Suprapubic skin (tissue), 4 donors: ENCODE data around the gene CIBAR2. TPM values are rescaled to one million over a fixed set of nuclear protein-coding genes. Genes with fewer than 3 reads are reported as not detected.
"Not testable (repeated sequence)": the region's sequence is repeated elsewhere in the genome, so short reads cannot be mapped to it uniquely, and the experiment has no call there.

Source experiments
- DNase-seq, 2 donors: peaks; one replicate each; pipeline ENCODE4 v3.0.0-alpha.2; 2019; ENCODE audit warnings: low spot score in 2 of 2
- H3K27ac ChIP-seq: fragments of 200-600 bp; sonication (generic); one replicate; pipeline ENCODE4 v1.5.1; 2019
- H3K27me3 ChIP-seq: fragments of 200-600 bp; sonication (generic); one replicate; pipeline ENCODE4 v1.5.1; 2019
- H3K36me3 ChIP-seq: fragments of 200-600 bp; sonication (generic); one replicate; pipeline ENCODE4 v1.5.1; 2019
- H3K4me1 ChIP-seq: fragments of 200-600 bp; sonication (generic); one replicate; pipeline ENCODE4 v1.5.1; 2019
- H3K4me3 ChIP-seq: fragments of 200-600 bp; sonication (generic); one replicate; pipeline ENCODE4 v1.5.1; 2019; ENCODE audit warnings: mild to moderate bottlenecking
- H3K9me3 ChIP-seq: fragments of 200-600 bp; sonication (generic); one replicate; pipeline ENCODE4 v1.5.1; 2019
- CTCF ChIP-seq, 2 donors: fragments of 200-600 bp in 1 of 2; fragments of 450-650 bp in 1 of 2; sonication (generic) in 1 of 2; IDR thresholded peaks; one replicate each; pipeline ENCODE4 v1.5.1; 2016 to 2019; ENCODE audit warnings: antibody characterized with exemption in 2 of 2, mild to moderate bottlenecking in 1 of 2, moderate library complexity in 1 of 2
- EP300 ChIP-seq: sonication (generic); formaldehyde crosslinking; IDR thresholded peaks from one replicate; pipeline ENCODE4 v1.6.1; 2017; ENCODE audit warnings: antibody characterized with exemption
- POLR2A ChIP-seq, 2 donors: fragments of 450-650 bp; IDR thresholded peaks; one replicate each; pipeline ENCODE4 v1.6.1; 2017; ENCODE audit warnings: antibody characterized with exemption in 2 of 2, mild to moderate bottlenecking in 2 of 2, moderate library complexity in 2 of 2
- POLR2AphosphoS5 ChIP-seq, 3 donors: sonication (generic); formaldehyde crosslinking; IDR thresholded peaks; one replicate each; pipeline ENCODE4 v1.6.1; 2017; ENCODE audit warnings: antibody characterized with exemption in 3 of 3
- WGBS: methylation state at CpG from one replicate; pipeline ENCODE4 v1.1.5; 2018; 5-methylcytosine and 5-hydroxymethylcytosine counted together
- total RNA-seq, 4 donors: library from RNA; depleted of rRNA; stranded (reverse); fragments of >200 nt; gene quantifications; one replicate each; pipeline ENCODE4 v1.1.0, GENCODE V29; 2016

Gene CIBAR2
- total RNA-seq, 4 donors from 2014 or later, result not detected

DNA sequence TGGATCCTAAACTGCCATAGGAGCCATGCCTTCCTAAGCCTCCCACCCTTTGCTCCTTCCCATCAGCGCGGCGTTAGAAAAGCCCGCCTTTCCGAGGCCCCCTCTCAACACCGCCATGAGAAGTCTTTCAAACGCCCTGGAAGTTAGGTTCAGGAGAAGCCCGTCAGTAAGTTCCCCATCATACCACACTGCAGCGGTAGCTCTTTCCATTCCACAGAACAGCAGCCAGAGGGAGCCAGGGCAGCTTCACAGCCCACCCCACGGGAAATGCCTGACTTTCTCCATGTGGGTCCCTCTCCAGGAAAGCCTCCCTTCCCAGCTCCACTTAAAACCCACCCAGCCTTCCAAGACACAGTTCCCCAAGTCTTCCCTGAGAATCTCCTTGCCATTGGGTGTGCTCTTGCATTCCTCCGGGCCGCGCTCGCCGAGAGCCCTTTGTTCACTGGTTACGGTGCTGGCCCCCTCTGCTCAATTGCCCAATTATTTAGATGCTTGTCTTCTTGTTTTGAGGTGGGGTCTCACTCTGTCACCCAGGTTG lies 56.0 kb downstream of the CIBAR2 start:
- no peak for DNase-seq
- WGBS, result 82% methylated on average over 14 of the region's 16 CpGs
- Histone ChIP-seq H3K4me3 (peak overlapping the region; percentile 21), H3K27me3 (no peaks in the 10 kb centered on the region), H3K9me3 (no peaks in the 10 kb centered on the region), H3K4me1 (peaks cover 20% of the 10 kb centered on the region), H3K36me3 (no peaks in the 10 kb centered on the region), H3K27ac (peak overlapping the region; percentile 73)
- TF ChIP-seq POLR2A (IDR thresholded peaks at IDR 0.05), result no peak

- H3K4me3 ChIP-seq, result peak overlapping the region; percentile 21
- WGBS, result 44% methylated on average over 14 of the region's 14 CpGs
- H3K9me3 ChIP-seq, result no peaks in the 10 kb centered on the region
- H3K27me3 ChIP-seq, result no peaks in the 10 kb centered on the region
- peaks cover 27% of the 10 kb centered on the region for H3K4me1 ChIP-seq
- H3K36me3 ChIP-seq, result no peaks in the 10 kb centered on the region
- no peak for DNase-seq
- peak overlapping the region; percentile 73 for H3K27ac ChIP-seq
- TF ChIP-seq EP300 (no peak), POLR2A (IDR thresholded peaks at IDR 0.05) (no peak), POLR2AphosphoS5 (IDR thresholded peaks at IDR 0.05) (no peak), CTCF (IDR thresholded peaks at IDR 0.05) (no peak)
These were observed 56.6 kb downstream of the CIBAR2 start for GRCh38 chr16:85055493-85056210.

DNA sequence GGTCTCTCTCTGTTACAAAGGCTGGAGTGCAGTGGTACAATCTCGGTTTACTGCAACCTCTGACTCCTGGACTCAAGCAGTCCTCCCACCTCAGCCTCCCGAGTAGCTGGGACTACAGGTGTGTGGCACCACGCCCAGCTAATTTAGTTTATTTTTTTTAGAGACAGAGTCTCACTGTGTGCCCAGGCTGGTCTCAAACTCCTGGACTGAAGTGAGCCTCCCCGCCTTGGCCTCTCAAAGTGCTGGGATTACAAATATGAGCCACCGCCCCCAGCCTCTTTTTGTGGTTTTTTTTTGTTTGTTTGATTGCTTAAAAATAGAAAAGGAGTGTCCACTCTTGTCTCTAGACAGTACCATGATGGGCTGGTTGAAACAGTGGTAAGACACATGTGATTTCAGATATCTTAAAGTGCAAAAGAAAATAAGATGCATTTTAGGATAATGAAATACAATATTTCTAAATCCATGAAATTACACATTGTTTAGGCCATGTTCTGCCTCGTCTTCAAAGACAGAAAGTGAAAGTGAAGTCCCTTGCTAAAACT lies 57.3 kb downstream of the CIBAR2 start:
- WGBS, result 65% methylated on average over 6 of the region's 6 CpGs
- TF ChIP-seq CTCF (IDR thresholded peaks at IDR 0.05) (no peak), POLR2AphosphoS5 (IDR thresholded peaks at IDR 0.05) (no peak), EP300 (no peak), POLR2A (IDR thresholded peaks at IDR 0.05) (no peak)
- H3K27ac ChIP-seq, result peak overlapping the region; percentile 73
- no peaks in the 10 kb centered on the region for H3K9me3 ChIP-seq
- no peaks in the 10 kb centered on the region for H3K36me3 ChIP-seq
- H3K4me3 ChIP-seq, result peak overlapping the region; percentile 21
- no peaks in the 10 kb centered on the region for H3K27me3 ChIP-seq
- DNase-seq, result no peak
- H3K4me1 ChIP-seq, result peaks cover 29% of the 10 kb centered on the region

DNA sequence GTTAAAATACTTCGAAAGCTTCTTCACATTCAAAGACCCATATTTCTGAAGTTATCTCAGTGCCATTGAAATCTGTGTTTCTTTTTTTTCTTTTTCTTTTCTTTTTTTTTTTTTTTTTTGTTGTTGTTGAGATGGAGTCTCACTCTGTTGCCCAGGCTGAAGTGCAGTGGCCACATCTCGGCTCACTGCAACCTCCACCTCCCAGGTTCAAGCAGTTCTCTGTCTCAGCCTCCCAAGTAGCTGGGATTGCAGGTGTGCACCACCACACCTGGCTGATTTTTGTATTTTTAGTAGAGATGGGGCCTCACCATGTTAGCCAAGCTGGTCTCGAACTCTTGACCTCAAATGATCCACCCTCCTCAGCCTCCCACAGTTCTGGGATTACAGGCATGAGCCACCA lies 58.0 kb downstream of the CIBAR2 start:
- Histone ChIP-seq H3K27ac (peak overlapping the region; percentile 73), H3K4me1 (peaks cover 29% of the 10 kb centered on the region)
- not testable (repeated sequence) for DNase-seq, H3K9me3 ChIP-seq, H3K36me3 ChIP-seq, H3K27me3 ChIP-seq, H3K4me3 ChIP-seq
- over 99% methylated on average over 3 of the region's 3 CpGs for WGBS

DNA sequence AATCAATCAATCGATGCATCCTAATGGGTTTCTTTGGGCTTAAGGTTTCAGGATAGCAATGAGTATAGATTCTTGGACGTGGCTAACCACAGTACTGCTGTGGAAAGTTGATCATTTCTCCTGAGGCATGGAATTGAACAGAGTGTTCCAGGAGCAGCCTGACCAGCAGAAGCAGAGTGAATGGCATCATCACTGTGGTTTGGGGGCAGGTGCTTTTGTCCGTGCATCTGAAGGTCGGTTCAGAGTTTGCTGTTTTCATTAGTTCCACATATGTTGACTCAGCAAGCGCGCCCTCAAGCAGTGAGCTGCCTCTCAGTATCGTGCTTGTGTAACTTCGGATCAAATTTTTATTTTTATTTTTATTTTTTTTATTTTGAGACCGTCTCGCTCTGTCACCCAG lies 59.7 kb downstream of the CIBAR2 start:
- H3K27me3 ChIP-seq, result no peaks in the 10 kb centered on the region
- no peak for DNase-seq
- H3K4me1 ChIP-seq, result peaks cover 29% of the 10 kb centered on the region
- H3K9me3 ChIP-seq, result no peaks in the 10 kb centered on the region
- H3K36me3 ChIP-seq, result no peaks in the 10 kb centered on the region
- H3K4me3 ChIP-seq, result no peak overlapping the region
- TF ChIP-seq CTCF (IDR thresholded peaks at IDR 0.05) (no peak), POLR2AphosphoS5 (IDR thresholded peaks at IDR 0.05) (no peak), EP300 (no peak), POLR2A (IDR thresholded peaks at IDR 0.05) (no peak)
- H3K27ac ChIP-seq, result no peak overlapping the region
- WGBS, result 91% methylated on average over 10 of the region's 10 CpGs

GRCh38 chr16:85051683-85052082 lies 60.6 kb downstream of the CIBAR2 start:
- WGBS, result 87% methylated on average over 8 of the region's 8 CpGs
- no peak overlapping the region for H3K27ac ChIP-seq
- no peak overlapping the region for H3K4me3 ChIP-seq
- H3K27me3 ChIP-seq, result no peaks in the 10 kb centered on the region
- H3K4me1 ChIP-seq, result peaks cover 29% of the 10 kb centered on the region
- TF ChIP-seq EP300 (no peak), CTCF (IDR thresholded peaks at IDR 0.05) (no peak), POLR2AphosphoS5 (IDR thresholded peaks at IDR 0.05) (no peak), POLR2A (IDR thresholded peaks at IDR 0.05) (no peak)
- H3K9me3 ChIP-seq, result no peaks in the 10 kb centered on the region
- no peaks in the 10 kb centered on the region for H3K36me3 ChIP-seq
- DNase-seq, result no peak
